GM19351 (cell line): Measurements from ENCODE around the gene PHLPP1.

Experiments used
- ATAC-seq: cut with Tn5 transposase; IDR thresholded peaks from one replicate; pipeline ENCODE4 v1.9.1; 2021; ENCODE audit warnings: mild to moderate bottlenecking, moderate library complexity; ENCODE audit not compliant: unreplicated experiment

PHLPP1 gene

GRCh38 chr18:62717169-62717924 lies 2.0 kb downstream of the PHLPP1 start:
- no peak for ATAC-seq

GRCh38 chr18:62717925-62718800 lies 2.8 kb downstream of the PHLPP1 start:
- ATAC-seq, result no peak

- ATAC-seq, result no peak
These were observed 4.7 kb downstream of the PHLPP1 start for GRCh38 chr18:62720048-62720447.

- ATAC-seq, result no peak
These were observed 5.6 kb downstream of the PHLPP1 start for GRCh38 chr18:62720766-62721613.

- ATAC-seq, result no peak
These were observed 6.8 kb downstream of the PHLPP1 start for GRCh38 chr18:62721839-62722795.

GRCh38 chr18:62723666-62724281 lies 8.4 kb downstream of the PHLPP1 start:
- ATAC-seq, result no peak

GRCh38 chr18:62725896-62726295 lies 10.6 kb downstream of the PHLPP1 start:
- no peak for ATAC-seq

GRCh38 chr18:62728254-62728653 lies 12.9 kb downstream of the PHLPP1 start:
- ATAC-seq, result no peak

- peak; percentile 96 for ATAC-seq
These were observed 14.4 kb downstream of the PHLPP1 start for GRCh38 chr18:62729487-62730386.

GRCh38 chr18:62730941-62731340 lies 15.6 kb downstream of the PHLPP1 start:
- ATAC-seq, result no peak

- no peak for ATAC-seq
These were observed 17.3 kb downstream of the PHLPP1 start for GRCh38 chr18:62732617-62733016.

GRCh38 chr18:62734290-62734689 lies 18.9 kb downstream of the PHLPP1 start:
- no peak for ATAC-seq

GRCh38 chr18:62735387-62735786 lies 20.0 kb downstream of the PHLPP1 start:
- no peak for ATAC-seq

GRCh38 chr18:62736077-62736855 lies 20.9 kb downstream of the PHLPP1 start:
- no peak for ATAC-seq

GRCh38 chr18:62737241-62737873 lies 22.0 kb downstream of the PHLPP1 start:
- no peak for ATAC-seq

GRCh38 chr18:62738639-62739038 lies 23.3 kb downstream of the PHLPP1 start:
- ATAC-seq, result no peak

GRCh38 chr18:62739911-62740310 lies 24.6 kb downstream of the PHLPP1 start:
- ATAC-seq, result no peak
